Astrocyte (in vitro differentiated cells and primary cell): ENCODE results near the gene PYDC2.

Source experiments
- EZH2 ChIP-seq: IDR thresholded peaks from 2 replicates; pipeline ENCODE4 v1.6.1; 2012; ENCODE audit warnings: mild to moderate bottlenecking, low read length, inconsistent platforms; ENCODE audit not compliant: insufficient read depth
- TF ChIP-seq, protein P1 (sequence below): IDR thresholded peaks from 2 replicates; pipeline ENCODE4 v1.5.1; 2011; ENCODE audit warnings: low read depth, mild to moderate bottlenecking, inconsistent platforms, low read length, moderate library complexity; ENCODE audit not compliant: insufficient read depth

DNA sequence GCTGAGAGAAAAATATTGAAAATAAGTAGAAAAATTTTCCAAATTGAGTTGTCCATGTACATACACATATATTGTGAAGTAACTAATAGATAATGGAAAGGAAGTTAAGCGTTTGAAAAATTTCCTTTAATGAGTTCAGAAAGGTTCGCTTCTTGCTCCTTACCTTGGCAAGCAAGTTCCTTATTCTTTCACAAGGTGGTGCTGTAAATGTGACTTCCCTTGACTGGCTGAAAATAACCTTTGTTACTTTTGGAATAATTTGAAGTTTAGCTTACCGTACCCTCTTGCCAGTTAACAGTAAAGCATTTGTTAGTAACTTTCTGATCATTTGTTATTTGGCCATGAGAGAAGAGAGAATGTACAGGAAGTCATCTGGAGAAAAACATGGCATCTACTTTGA is 41.6 kb downstream of the PYDC2 start:
- no peak for TF ChIP-seq EZH2
- TF ChIP-seq, protein P1, sequence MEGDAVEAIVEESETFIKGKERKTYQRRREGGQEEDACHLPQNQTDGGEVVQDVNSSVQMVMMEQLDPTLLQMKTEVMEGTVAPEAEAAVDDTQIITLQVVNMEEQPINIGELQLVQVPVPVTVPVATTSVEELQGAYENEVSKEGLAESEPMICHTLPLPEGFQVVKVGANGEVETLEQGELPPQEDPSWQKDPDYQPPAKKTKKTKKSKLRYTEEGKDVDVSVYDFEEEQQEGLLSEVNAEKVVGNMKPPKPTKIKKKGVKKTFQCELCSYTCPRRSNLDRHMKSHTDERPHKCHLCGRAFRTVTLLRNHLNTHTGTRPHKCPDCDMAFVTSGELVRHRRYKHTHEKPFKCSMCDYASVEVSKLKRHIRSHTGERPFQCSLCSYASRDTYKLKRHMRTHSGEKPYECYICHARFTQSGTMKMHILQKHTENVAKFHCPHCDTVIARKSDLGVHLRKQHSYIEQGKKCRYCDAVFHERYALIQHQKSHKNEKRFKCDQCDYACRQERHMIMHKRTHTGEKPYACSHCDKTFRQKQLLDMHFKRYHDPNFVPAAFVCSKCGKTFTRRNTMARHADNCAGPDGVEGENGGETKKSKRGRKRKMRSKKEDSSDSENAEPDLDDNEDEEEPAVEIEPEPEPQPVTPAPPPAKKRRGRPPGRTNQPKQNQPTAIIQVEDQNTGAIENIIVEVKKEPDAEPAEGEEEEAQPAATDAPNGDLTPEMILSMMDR = peak; percentile 24
